ENCODE data around the gene BECN2. TPM values are rescaled to one million over a fixed set of nuclear protein-coding genes. Genes with fewer than 3 reads are reported as not detected.

The BECN2 gene
- total and polyA plus RNA-seq, 2 donors (not counting 3 experiments of a cell fraction or from before 2014, with no cell fraction given), result not detected

DNA sequence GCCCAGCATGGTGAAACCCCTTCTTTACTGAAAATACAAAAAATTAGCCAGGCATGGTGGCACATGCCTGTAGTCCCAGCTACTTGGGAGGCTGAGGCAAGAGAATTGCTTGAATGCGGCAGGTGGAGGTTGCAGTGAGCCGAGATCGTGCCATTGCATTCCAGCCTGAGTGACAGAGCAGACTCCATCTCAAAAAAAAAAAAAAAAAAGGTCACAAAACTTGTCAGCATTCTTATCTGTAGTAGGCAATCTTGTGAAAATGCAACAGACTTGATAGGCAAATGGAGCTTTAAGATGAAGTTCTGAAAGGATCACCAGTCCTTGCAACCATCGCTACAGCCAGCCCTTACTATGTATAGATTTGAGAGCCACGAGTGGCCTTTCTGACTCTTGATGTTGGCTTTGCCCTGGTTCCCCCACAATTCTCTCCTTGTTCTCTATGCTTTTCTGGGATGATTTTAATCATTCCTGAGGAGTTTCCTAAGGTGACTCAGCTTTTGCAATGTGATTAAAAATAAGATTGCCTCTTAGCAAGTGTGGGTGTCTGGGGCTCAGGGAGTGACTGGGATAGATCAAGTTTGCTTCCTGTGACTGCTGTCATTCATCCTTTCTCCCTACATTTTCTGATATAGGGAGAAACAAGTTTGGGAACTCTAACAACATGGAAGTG, 48.4 kb downstream of the BECN2 start:
- Histone ChIP-seq H3K36me3 (ENCODE audit: control insufficient read depth in 2 of 2, extremely low read depth in 1 of 2, insufficient read depth in 2 of 2, low read length in 2 of 2) (no peaks in the 10 kb centered on the region), H3K79me2 (ENCODE audit: control insufficient read depth, insufficient read depth, low read length) (no peaks in the 10 kb centered on the region), H3K4me1 (ENCODE audit: control insufficient read depth, extremely low read depth, insufficient read depth, low read length) (no peaks in the 10 kb centered on the region), H3K9me1 (replicated peaks; ENCODE audit: control insufficient read depth, extremely low read depth, insufficient read depth, low read length) (no peaks in the 10 kb centered on the region), H3K4me2 (ENCODE audit: insufficient read depth, low read length) (no peak overlapping the region), H3K27me3 (ENCODE audit: control insufficient read depth in 2 of 2, insufficient read depth in 2 of 2, low read length in 2 of 2) (no peaks in the 10 kb centered on the region), H3K9ac (replicated peaks; ENCODE audit: extremely low read depth, insufficient read depth, low read length) (no peak overlapping the region), H3K9me3 (replicated peaks; ENCODE audit: control insufficient read depth, insufficient read depth, low read length) (no peaks in the 10 kb centered on the region), H4K20me1 (replicated peaks; ENCODE audit: control insufficient read depth, extremely low read depth, insufficient read depth, low read length) (no peaks in the 10 kb centered on the region), H2AFZ (ENCODE audit: low read depth, low read length) (no peak overlapping the region), H3K4me3 (replicated peaks in 1 of 3; ENCODE audit: insufficient read depth in 1 of 3, low read depth in 1 of 3, low read length in 3 of 3) (no peak overlapping the region), H3K27ac (ENCODE audit: insufficient read depth, low read depth, low read length) (no peak overlapping the region)
- CTCF ChIA-PET, result interaction anchor here (1.8 kb wide), 1 partner anchor 8 kb away, joined by 4 read pairs; the partner anchor contains the start of gene MAP1LC3C
- POLR2A ChIA-PET, result no interaction called here
- intact Hi-C loops (cut with micrococcal nuclease) (no loop called here), dilution Hi-C loops (cut with MboI; ENCODE audit: extremely low pct_ligation_motif_present, low sequenced_read_pairs) (no loop called here)
- DNase-seq (ENCODE audit: low read depth, low spot score), result no peak
- BruUV-seq (replicated peaks), result no TSS peak
- FAIRE-seq, result no peak
- TF ChIP-seq, protein P1, sequence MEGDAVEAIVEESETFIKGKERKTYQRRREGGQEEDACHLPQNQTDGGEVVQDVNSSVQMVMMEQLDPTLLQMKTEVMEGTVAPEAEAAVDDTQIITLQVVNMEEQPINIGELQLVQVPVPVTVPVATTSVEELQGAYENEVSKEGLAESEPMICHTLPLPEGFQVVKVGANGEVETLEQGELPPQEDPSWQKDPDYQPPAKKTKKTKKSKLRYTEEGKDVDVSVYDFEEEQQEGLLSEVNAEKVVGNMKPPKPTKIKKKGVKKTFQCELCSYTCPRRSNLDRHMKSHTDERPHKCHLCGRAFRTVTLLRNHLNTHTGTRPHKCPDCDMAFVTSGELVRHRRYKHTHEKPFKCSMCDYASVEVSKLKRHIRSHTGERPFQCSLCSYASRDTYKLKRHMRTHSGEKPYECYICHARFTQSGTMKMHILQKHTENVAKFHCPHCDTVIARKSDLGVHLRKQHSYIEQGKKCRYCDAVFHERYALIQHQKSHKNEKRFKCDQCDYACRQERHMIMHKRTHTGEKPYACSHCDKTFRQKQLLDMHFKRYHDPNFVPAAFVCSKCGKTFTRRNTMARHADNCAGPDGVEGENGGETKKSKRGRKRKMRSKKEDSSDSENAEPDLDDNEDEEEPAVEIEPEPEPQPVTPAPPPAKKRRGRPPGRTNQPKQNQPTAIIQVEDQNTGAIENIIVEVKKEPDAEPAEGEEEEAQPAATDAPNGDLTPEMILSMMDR (IDR thresholded peaks at IDR 0.05; ENCODE audit: extremely low read depth in 1 of 2, insufficient read depth in 1 of 2, low read depth in 1 of 2, low read length in 2 of 2), result no peak
- no peak for TF ChIP-seq POLR2A (IDR thresholded peaks at IDR 0.05; ENCODE audit: low read depth, low read length)
- no peak for TF ChIP-seq POLR2AphosphoS5 (IDR thresholded peaks at IDR 0.05; ENCODE audit: insufficient read depth, low read depth, low read length)

- FAIRE-seq (no peak), DNase-seq (ENCODE audit: low read depth, low spot score) (no peak)
- Histone ChIP-seq H3K4me2 (ENCODE audit: insufficient read depth, low read length) (no peak overlapping the region), H3K4me1 (ENCODE audit: control insufficient read depth, extremely low read depth, insufficient read depth, low read length) (no peaks in the 10 kb centered on the region), H3K4me3 (replicated peaks in 1 of 3; ENCODE audit: insufficient read depth in 1 of 3, low read depth in 1 of 3, low read length in 3 of 3) (no peak overlapping the region), H3K9me1 (replicated peaks; ENCODE audit: control insufficient read depth, extremely low read depth, insufficient read depth, low read length) (no peaks in the 10 kb centered on the region), H3K36me3 (ENCODE audit: control insufficient read depth in 2 of 2, extremely low read depth in 1 of 2, insufficient read depth in 2 of 2, low read length in 2 of 2) (no peaks in the 10 kb centered on the region), H3K27ac (ENCODE audit: insufficient read depth, low read depth, low read length) (no peak overlapping the region), H3K27me3 (ENCODE audit: control insufficient read depth in 2 of 2, insufficient read depth in 2 of 2, low read length in 2 of 2) (no peaks in the 10 kb centered on the region), H2AFZ (ENCODE audit: low read depth, low read length) (no peak overlapping the region), H3K9ac (replicated peaks; ENCODE audit: extremely low read depth, insufficient read depth, low read length) (no peak overlapping the region), H3K79me2 (ENCODE audit: control insufficient read depth, insufficient read depth, low read length) (no peaks in the 10 kb centered on the region), H3K9me3 (replicated peaks; ENCODE audit: control insufficient read depth, insufficient read depth, low read length) (no peaks in the 10 kb centered on the region), H4K20me1 (replicated peaks; ENCODE audit: control insufficient read depth, extremely low read depth, insufficient read depth, low read length) (no peaks in the 10 kb centered on the region)
- intact Hi-C loops (cut with micrococcal nuclease), result no loop called here
- ChIA-PET POLR2A (no interaction called here), CTCF (interaction anchor here (1.8 kb wide), 1 partner anchor 9 kb away, joined by 4 read pairs; the partner anchor contains the start of gene MAP1LC3C)
- BruUV-seq (replicated peaks), result no TSS peak
- no peak for TF ChIP-seq GATA2 (IDR thresholded peaks at IDR 0.05; ENCODE audit: insufficient read depth, insufficient read length, low read depth, low read length)
- TF ChIP-seq, protein P1 (IDR thresholded peaks at IDR 0.05; ENCODE audit: extremely low read depth in 1 of 2, insufficient read depth in 1 of 2, low read depth in 1 of 2, low read length in 2 of 2), result no peak
- TF ChIP-seq POLR2AphosphoS5 (IDR thresholded peaks at IDR 0.05; ENCODE audit: insufficient read depth, low read depth, low read length), result no peak
- TF ChIP-seq MAX (IDR thresholded peaks at IDR 0.05; ENCODE audit: insufficient read depth, insufficient read length), result no peak
- TF ChIP-seq FOS (IDR thresholded peaks at IDR 0.05; ENCODE audit: borderline replicate concordance, insufficient read depth, low read length), result no peak
- TF ChIP-seq EZH2 (IDR thresholded peaks at IDR 0.05; ENCODE audit: borderline replicate concordance, low read depth, low read length, severe bottlenecking), result no peak
- no peak for TF ChIP-seq MYC (IDR thresholded peaks at IDR 0.05; ENCODE audit: low read depth, low read length)
- no peak for TF ChIP-seq POLR2A (IDR thresholded peaks at IDR 0.05; ENCODE audit: low read depth, low read length)
- no peak for TF ChIP-seq JUN (IDR thresholded peaks at IDR 0.05; ENCODE audit: borderline replicate concordance, insufficient read depth, insufficient read length, low read depth)
- dilution Hi-C loops (cut with MboI; ENCODE audit: extremely low pct_ligation_motif_present, low sequenced_read_pairs), result no loop called here
These were observed 49.4 kb downstream of the BECN2 start for GRCh38 chr1:242006976-242007375.
